Fibroblast of the aortic adventitia (primary cell): ENCODE data around the gene CLCN3. TPM values are rescaled to one million over a fixed set of nuclear protein-coding genes. Genes with fewer than 3 reads are reported as not detected.
"Not testable (repeated sequence)": the region's sequence is repeated elsewhere in the genome, so short reads cannot be mapped to it uniquely, and the experiment has no call there.

Experiments used
- DNase-seq: peaks from one replicate; pipeline ENCODE4 v3.0.0-alpha.2; 2010; ENCODE audit warnings: low read depth
- H3K4me3 ChIP-seq: 2 replicates; pipeline ENCODE4 v1.5.1; 2011; ENCODE audit warnings: low read depth, mild to moderate bottlenecking, control low read depth, low read length, moderate library complexity
- CTCF ChIP-seq: IDR thresholded peaks from 2 replicates; pipeline ENCODE4 v1.5.1; 2011; ENCODE audit warnings: mild to moderate bottlenecking, low read length, control low read depth, inconsistent platforms; ENCODE audit not compliant: insufficient read depth
- total RNA-seq: library from RNA; depleted of rRNA; stranded (reverse); fragments of >200 nt; gene quantifications from 2 replicates; pipeline ENCODE4 v1.2.3, GENCODE V29; 2012; ENCODE audit warnings: low replicate concordance

CLCN3 gene
- total RNA-seq, 1 donor: 50.6 TPM

GRCh38 chr4:169668069-169668721 is 47.8 kb downstream of the CLCN3 start:
- TF ChIP-seq CTCF: no peak
- DNase-seq: no peak
- H3K4me3 ChIP-seq: no peak overlapping the region

GRCh38 chr4:169675825-169676224 is 55.4 kb downstream of the CLCN3 start:
- DNase-seq: no peak
- TF ChIP-seq CTCF: no peak
- no peak overlapping the region for H3K4me3 ChIP-seq

DNA sequence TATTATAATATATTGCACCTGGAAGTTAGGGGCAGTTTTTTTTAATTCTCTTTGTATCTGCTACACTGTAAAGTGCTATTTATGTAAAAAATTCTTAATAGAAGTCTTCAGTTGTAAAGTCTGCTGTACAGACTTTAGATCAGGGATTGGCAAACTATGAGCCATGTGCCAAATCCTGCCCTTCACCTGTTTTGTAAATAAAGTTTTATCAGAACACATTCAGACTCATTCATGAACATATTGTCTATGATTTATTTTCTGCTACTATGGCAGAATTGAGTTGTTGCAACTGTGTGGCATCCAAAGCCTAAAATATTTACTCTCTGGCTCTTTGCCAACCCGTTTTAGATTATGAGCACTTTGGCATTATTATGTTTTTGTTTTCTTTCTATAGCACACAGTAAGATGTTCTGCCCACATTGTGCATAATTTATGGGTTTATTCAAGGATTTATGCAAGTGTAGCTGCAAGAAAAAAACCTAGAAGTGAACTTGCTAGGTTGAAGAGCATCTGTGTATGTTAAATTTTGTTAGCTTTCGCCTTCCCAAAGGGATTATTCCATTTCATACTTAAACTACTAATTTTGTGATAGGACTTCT is 56.9 kb downstream of the CLCN3 start:
- no peak overlapping the region for H3K4me3 ChIP-seq
- no peak for TF ChIP-seq CTCF
- DNase-seq: no peak

DNA sequence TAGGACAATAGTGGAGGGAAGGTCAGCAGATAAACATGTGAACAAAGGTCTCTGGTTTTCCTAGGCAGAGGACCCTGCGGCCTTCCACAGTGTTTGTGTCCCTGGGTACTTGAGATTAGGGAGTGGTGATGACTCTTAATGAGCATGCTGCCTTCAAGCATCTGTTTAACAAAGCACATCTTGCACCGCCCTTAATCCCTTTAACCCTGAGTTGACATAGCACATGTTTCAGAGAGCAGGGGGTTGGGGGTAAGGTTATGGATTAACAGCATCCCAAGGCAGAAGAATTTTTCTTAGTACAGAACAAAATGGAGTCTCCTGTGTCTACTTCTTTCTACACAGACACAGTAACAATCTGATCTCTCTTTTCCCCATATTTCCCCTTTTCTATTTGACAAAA is 58.1 kb downstream of the CLCN3 start:
- not testable (repeated sequence) for DNase-seq, H3K4me3 ChIP-seq

GRCh38 chr4:169678951-169679591 is 58.7 kb downstream of the CLCN3 start:
- not testable (repeated sequence) for DNase-seq, H3K4me3 ChIP-seq

- TF ChIP-seq CTCF: no peak
- H3K4me3 ChIP-seq: no peak overlapping the region
- no peak for DNase-seq
Measured at GRCh38 chr4:169682372-169683047, 62.1 kb downstream of the CLCN3 start.

- DNase-seq: no peak
- no peak overlapping the region for H3K4me3 ChIP-seq
- no peak for TF ChIP-seq CTCF
Measured at GRCh38 chr4:169689681-169690080, 69.3 kb downstream of the CLCN3 start.
